AG10803 (cell line): ENCODE measurements around the gene PHLDB2.

Source experiments
- DNase-seq: peaks from one replicate; pipeline ENCODE4 v3.0.0; 2010; ENCODE audit warnings: low read depth
- H3K4me3 ChIP-seq: 2 replicates; pipeline ENCODE4 v1.5.1; 2011; ENCODE audit warnings: mild to moderate bottlenecking, low read length, control low read depth
- CTCF ChIP-seq: conservative IDR thresholded peaks from 2 replicates; pipeline ENCODE4 v1.5.1; 2011; ENCODE audit warnings: mild to moderate bottlenecking, low read length, control low read depth, inconsistent platforms

PHLDB2 gene

GRCh38 chr3:111981457-111981763 lies 122.3 kb downstream of the PHLDB2 start:
- DNase-seq, result no peak
- no peak for TF ChIP-seq CTCF

GRCh38 chr3:111984636-111985298 lies 125.7 kb downstream of the PHLDB2 start:
- TF ChIP-seq CTCF, result no peak
- no peak for DNase-seq
- no peak overlapping the region for H3K4me3 ChIP-seq

More at GRCh38 chr3:111981457-111981763, 122.3 kb downstream of the PHLDB2 start:
- no peak overlapping the region for H3K4me3 ChIP-seq

- no peak for TF ChIP-seq CTCF
- no peak overlapping the region for H3K4me3 ChIP-seq
- no peak for DNase-seq
These were observed 127.7 kb downstream of the PHLDB2 start for GRCh38 chr3:111986800-111987199.

GRCh38 chr3:111989061-111989678 lies 130.1 kb downstream of the PHLDB2 start:
- H3K4me3 ChIP-seq, result no peak overlapping the region
- peak; percentile 93 for TF ChIP-seq CTCF
- peak; percentile 72 for DNase-seq

- no peak for DNase-seq
- H3K4me3 ChIP-seq, result no peak overlapping the region
- TF ChIP-seq CTCF, result no peak
These were observed 134.0 kb downstream of the PHLDB2 start for GRCh38 chr3:111993038-111993437.

- no peak for DNase-seq
These were observed 139.8 kb downstream of the PHLDB2 start, which contains the start of gene TAGLN3 for GRCh38 chr3:111998636-111999483. Gene TAGLN3, plus strand, starts transcription at chr3:111998922. Its CDS starts 501 bp downstream, at chr3:111999423.

More at GRCh38 chr3:111998636-111999483, 139.8 kb downstream of the PHLDB2 start, which contains the start of gene TAGLN3:
- peak within 1 kb of the TSS; percentile 54 for H3K4me3 ChIP-seq
- no peak for TF ChIP-seq CTCF
